ENCODE data around the gene GLCCI1. TPM values are rescaled to one million over a fixed set of nuclear protein-coding genes. Genes with fewer than 3 reads are reported as not detected.
"Not testable (repeated sequence)": the region's sequence is repeated elsewhere in the genome, so short reads cannot be mapped to it uniquely, and the experiment has no call there.

The GLCCI1 gene
- total RNA-seq, 1 donor from 2014 or later: 16.3 TPM

DNA sequence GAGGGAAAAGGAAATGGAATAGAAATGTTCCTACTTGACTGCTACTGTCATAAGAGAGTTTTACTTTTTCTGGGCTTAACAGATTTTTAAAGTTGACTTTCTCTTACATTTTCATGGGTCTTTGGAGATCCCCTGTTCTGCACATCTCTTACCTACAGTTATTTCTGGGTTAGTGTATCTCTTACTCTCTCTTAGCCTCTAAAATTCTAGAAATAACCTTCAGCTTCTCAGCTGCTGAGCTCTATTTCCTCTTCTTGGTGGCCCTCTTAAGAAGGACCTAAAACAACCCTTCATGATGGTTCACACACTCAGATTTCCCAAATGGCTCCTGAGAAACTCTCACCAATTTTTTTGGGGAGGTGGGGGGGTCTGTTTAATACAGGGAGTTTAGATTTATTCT lies 79.5 kb downstream of the GLCCI1 start:
- DNase-seq (ENCODE audit: low spot score): not testable (repeated sequence)

- DNase-seq (ENCODE audit: low spot score): no peak
These were observed 82.8 kb downstream of the GLCCI1 start for GRCh38 chr7:8051373-8051772.

GRCh38 chr7:8051998-8052397 lies 83.4 kb downstream of the GLCCI1 start:
- DNase-seq (ENCODE audit: low spot score): no peak

GRCh38 chr7:8052824-8053223 lies 84.2 kb downstream of the GLCCI1 start:
- no peak for DNase-seq (ENCODE audit: low spot score)

DNA sequence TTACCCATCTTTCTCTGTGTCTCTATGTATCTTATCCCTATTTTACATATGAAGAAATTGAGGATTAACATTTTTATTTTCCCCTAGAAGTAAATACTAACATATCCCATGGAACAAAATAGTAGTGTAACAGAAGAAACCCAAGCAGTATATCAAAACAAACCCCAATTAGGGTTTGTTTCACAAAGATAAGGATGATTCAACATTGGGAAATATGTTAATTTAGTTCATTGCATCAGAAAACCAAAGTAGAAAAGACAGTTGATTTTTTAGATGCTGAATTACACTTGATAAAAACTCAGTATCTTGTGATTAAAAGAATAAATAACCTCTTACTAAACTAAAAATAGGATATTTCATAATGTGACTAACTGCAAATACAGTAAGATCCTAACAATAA lies 87.8 kb downstream of the GLCCI1 start:
- no peak for DNase-seq (ENCODE audit: low spot score)

GRCh38 chr7:8057566-8057965 lies 89.0 kb downstream of the GLCCI1 start:
- DNase-seq (ENCODE audit: low spot score): no peak

- DNase-seq (ENCODE audit: low spot score): no peak
These were observed 89.7 kb downstream of the GLCCI1 start for GRCh38 chr7:8058322-8058721.

DNA sequence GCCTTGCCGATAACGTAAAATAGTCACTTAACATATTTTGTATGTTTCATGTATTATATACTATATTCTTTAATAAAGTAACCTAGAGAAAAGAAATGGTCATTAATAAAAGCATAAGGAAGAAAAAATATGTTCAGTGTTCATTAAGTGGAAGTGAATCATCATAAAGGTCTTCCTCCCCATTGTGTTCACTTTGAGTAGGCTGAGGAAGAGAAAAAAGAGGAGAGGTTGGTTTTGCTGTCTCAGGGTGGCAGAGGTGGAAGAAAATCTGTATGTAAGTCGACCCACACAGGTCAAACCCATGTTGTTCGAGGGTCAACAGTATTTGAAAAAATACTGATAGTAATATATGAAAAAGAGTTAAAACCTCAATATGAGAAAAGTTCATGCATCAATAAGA lies 90.3 kb downstream of the GLCCI1 start:
- DNase-seq (ENCODE audit: low spot score): no peak

- no peak for DNase-seq (ENCODE audit: low spot score)
These were observed 91.6 kb downstream of the GLCCI1 start for GRCh38 chr7:8060241-8060640.

GRCh38 chr7:8063300-8063699 lies 94.7 kb downstream of the GLCCI1 start:
- DNase-seq (ENCODE audit: low spot score): not testable (repeated sequence)

DNA sequence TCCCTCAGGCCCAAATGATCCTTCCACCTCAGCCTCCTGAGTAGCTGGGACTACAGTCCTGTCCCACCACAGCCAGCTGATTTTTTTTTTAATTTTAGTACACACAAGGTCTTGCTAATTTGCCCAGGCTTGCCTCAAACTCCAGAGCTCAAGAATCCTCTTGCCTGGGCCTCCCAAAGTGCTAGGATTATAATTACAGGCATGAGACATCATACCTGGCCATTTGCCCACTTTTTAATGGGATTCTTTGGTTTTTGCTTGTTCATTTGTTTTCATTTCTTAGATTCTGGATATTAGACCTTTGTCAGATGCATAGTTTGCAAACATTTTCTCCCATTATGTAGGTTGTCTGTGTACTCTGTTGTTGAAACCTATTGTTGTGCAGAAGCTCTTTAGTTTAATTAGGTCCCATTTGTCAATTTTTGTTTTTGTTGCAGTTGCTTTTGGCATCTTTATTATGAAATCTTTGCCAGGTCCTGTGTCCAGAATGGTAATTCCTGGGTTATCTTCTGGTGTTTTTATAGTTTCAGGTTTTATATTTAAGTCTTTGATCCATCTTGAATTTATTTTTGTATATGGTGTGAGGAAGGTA lies 95.2 kb downstream of the GLCCI1 start:
- no peak for DNase-seq (ENCODE audit: low spot score)

DNA sequence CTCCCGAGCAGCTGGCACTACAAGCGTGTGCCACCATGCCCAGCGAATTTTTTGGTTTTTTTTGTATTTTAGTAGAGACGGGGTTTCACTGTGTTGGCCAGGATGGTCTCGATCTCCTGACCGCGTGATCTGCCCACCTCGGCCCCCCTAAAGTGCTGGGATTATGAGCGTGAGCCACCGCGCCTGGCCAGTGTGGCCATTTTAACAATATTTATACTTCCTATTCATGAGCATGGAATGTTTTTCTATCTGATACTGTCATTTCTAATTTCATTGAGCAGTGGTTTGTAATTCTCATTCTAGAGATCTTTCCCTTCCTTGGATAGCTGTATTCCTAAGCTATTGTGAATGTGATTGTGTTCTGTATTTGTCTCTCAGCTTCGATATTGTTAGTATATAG lies 96.2 kb downstream of the GLCCI1 start:
- no peak for DNase-seq (ENCODE audit: low spot score)

DNA sequence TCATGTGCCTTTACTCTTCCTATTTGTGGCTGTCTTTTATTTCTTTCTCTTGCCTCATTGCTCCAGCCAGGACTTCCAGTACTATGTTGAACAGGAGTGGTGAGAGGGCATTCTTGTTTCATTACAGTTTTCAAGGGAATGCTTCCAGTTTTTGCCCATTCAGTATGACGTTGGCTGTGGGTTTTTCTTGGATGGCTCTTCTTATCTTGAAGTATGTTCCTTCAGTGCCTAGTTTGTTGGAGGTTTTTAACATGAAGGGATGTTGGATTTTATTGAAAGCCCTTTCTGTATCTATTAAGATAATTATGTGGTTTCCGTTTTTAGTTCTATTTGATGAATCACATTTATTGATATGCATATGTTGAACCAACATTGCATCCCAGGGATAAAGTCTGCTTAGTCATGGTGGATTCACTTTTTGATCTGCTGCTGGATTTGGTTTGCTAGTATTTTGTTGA lies 96.8 kb downstream of the GLCCI1 start:
- no peak for DNase-seq (ENCODE audit: low spot score)

DNA sequence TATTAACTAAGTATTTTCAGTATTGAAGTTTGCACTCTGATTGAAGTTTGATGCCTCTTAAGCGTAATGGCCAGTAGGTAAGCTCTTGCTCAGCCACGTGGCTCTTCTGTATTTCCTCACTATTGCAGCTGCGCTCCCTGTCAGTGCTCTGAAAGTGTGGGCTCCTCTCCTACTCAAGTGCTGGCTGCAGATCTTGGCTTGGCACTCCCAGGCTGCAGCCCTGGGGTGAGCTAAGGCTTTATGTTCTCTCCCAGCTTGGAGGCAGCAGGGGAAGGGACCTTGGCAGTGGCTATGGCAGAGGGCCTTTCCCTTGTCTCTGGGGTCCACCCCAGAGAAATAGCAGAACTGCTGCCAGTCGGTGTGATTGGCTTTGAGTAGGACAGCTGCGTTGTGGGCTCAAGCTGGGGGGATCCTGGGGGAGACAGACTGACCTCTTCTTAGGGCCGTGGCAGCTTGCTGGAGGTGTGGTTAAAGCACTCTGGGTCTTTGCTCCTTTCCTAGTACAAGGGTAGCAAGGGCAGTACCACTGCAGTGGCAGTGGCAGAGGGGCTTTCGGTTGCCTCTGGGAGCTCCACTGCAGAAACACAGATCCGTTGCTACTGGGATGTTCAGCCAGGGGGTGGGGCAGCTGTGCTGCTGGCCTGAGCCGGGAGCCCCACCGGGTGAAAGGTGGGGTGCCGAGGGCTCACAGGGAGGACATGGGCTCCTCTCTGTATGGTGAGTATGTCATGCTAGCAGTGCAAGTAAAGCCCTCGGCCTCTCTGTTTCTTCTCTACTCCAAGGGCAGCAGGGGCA lies 100.5 kb downstream of the GLCCI1 start:
- DNase-seq (ENCODE audit: low spot score): no peak

GRCh38 chr7:8070451-8071180 lies 102.0 kb downstream of the GLCCI1 start:
- no peak for DNase-seq (ENCODE audit: low spot score)

GRCh38 chr7:8078418-8078817 lies 109.8 kb downstream of the GLCCI1 start:
- DNase-seq (ENCODE audit: low spot score): no peak

DNA sequence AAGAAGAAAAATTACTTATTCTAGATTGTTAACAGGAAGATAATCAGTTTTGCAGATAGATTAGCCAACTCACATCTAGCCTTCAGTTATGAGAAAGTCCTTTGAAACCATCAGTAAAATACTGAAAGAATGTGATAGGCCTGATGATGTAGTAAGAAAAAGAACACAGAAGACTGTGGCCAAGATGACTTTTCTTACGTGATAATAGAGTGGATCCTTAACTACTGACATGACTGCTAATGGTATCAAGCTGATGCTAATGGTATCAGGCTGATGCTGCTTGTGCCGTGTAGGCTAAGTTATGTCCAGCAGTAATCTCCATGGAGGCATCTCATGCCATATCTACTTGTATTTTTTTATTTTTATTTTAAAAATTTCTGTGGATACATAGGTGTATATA lies 114.2 kb downstream of the GLCCI1 start:
- no peak for DNase-seq (ENCODE audit: low spot score)

DNA sequence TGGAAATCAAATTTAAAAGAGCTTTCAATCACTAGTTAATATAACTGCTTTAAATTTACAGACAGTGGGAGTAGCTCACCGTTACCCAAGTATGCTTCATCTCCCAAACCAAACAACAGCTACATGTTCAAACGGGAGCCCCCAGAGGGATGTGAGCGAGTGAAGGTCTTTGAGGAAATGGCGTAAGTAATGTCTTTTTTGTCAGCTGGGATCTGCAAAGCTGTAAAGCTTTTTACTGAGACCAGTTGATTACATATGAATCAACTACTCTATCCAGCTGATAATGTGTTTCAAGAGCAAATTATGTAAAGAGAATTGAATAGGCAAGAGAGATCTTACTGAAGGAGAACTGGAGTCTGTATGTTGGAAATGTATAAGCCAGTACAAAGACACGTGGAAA lies 116.2 kb downstream of the GLCCI1 start:
- no peak for DNase-seq (ENCODE audit: low spot score)

DNA sequence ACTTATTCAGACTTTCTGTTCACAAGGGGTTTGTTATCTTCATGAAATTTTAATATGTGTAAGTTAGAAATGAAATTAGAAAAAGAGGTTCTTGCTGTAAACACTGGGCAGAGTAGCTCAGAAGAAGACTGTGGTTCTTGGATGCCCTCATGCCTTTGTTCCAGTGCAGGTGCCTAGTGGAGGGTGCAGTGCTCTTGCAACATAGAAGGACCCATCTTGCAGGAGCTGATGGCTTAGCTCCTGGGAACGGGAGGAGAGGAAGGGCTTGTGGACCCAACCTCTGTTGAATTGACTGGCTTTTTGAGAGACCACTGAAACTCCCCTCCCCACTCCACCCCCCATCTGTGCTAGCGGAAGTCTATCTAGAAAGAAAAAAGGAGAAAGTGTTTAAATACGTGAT lies 116.8 kb downstream of the GLCCI1 start:
- no peak for DNase-seq (ENCODE audit: low spot score)

DNA sequence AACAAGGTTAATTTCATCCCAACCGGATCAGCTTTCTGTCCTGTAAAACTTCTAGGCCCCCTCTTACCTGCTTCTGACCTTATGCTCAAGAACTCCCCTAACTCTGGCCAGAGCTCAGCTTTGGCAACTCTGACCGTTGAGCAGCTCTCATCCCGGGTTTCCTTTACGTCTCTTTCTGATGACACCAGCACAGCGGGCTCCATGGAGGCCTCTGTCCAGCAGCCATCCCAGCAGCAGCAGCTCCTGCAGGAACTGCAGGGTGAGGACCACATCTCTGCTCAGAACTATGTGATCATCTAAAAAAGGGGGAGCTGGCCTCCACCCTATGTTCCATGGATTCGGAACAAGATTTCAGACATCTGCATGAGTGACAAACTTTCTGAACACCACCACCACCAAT lies 117.6 kb downstream of the GLCCI1 start:
- DNase-seq (ENCODE audit: low spot score): no peak

DNA sequence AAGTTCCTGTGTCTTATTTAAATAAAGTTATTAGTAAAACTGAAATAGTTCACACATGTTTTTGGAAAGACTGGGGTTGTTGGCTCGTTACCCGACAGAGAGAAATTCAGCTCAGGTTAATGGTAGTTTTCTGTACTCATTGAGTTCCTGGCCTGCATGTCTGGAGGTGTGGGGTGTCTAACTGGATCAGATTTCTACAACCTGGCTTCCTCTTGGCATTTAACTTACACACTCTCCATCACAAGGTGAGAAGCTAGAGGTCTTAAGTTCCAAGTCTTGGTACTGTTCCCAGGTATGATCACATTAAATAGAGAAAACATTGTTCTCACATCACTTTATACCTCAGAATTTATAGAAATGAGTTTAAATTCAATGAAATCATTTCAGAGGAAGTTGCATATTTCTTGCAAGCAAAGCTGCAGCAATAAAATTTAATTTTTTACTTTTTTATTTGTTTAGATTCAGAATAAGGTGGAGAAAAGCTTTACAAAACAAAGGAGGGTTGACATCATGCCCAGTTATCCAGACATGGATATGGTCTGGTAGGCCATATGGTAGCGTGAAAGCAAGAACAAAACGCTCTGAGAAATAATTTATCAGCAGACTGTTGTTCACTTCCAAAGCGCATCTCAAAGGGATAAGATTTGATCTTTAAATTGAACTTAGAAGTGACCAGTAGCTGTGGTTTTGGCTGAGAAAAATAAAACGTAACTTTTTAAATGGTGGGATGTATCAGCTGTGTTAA lies 120.6 kb downstream of the GLCCI1 start:
- DNase-seq (ENCODE audit: low spot score): no peak

DNA sequence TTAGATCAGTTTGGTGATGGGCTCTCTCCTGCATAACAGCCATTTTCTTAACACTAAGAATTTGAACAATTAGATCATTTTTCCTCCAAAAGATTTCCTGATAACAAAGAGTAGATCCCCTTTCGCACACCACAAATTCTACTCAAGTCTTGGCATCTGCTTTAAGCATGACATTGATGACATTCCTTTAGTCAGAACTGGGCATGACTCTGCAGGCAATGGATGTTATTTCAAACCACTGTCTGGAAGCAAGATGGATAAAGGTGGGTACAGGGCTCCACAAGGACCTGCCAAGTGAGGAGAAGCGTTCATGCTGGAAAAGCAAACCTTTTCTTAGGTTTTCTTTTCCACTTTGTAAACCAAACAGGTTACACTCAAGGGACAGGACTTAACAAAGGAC lies 123.5 kb downstream of the GLCCI1 start:
- DNase-seq (ENCODE audit: low spot score): no peak

All from mucosa of gallbladder (tissue), 1 donor.